Natural killer cell (primary cell): ENCODE data around the gene P2RX4. TPM values are rescaled to one million over a fixed set of nuclear protein-coding genes. Genes with fewer than 3 reads are reported as not detected.

Experiments
- ATAC-seq, 3 donors: fragments of 150-1000 bp in 2 of 3; fragments of 200-7000 bp in 1 of 3; cut with Tn5 transposase; 1 replicate in 1 of 3; 2 replicates in 2 of 3; pipeline ENCODE4 v1.10.0; 2021; ENCODE audit warnings: mild to moderate bottlenecking in 2 of 3, moderate library complexity in 2 of 3
- DNase-seq, 2 donors: peaks; one replicate each; pipeline versions ENCODE4 v3.0.0 to v3.0.0-alpha.2; 2013 to 2021; ENCODE audit warnings: mixed read lengths in 1 of 2
- H3K27ac ChIP-seq: one replicate; pipeline ENCODE4 v1.5.1; 2013; ENCODE audit warnings: mild to moderate bottlenecking, low read length
- H3K27me3 ChIP-seq: one replicate; pipeline ENCODE4 v1.6.1; 2013; ENCODE audit warnings: low read length; ENCODE audit not compliant: control insufficient read depth, insufficient read depth
- H3K36me3 ChIP-seq: one replicate; pipeline ENCODE4 v1.6.1; 2013; ENCODE audit warnings: low read length; ENCODE audit not compliant: control insufficient read depth, insufficient read depth
- H3K4me1 ChIP-seq: one replicate; pipeline ENCODE4 v1.6.1; 2013; ENCODE audit warnings: low read length; ENCODE audit not compliant: control insufficient read depth, insufficient read depth
- H3K4me3 ChIP-seq: one replicate; pipeline ENCODE4 v1.5.1; 2013; ENCODE audit warnings: low read length
- H3K9me3 ChIP-seq: one replicate; pipeline ENCODE4 v1.6.1; 2013; ENCODE audit warnings: low read length; ENCODE audit not compliant: control insufficient read depth, insufficient read depth
- H3K27ac Mint-ChIP-seq, 2 donors: one replicate each; pipeline ENCODE4 v1.8.0; 2022; ENCODE audit warnings: mild to moderate bottlenecking in 2 of 2, mixed read lengths in 2 of 2, moderate library complexity in 1 of 2
- H3K27me3 Mint-ChIP-seq, 2 donors: one replicate each; pipeline ENCODE4 v1.8.0; 2022; ENCODE audit warnings: low read depth in 2 of 2, mixed read lengths in 2 of 2
- H3K36me3 Mint-ChIP-seq: one replicate; pipeline ENCODE4 v1.8.0; 2022; ENCODE audit warnings: mixed read lengths
- H3K4me1 Mint-ChIP-seq, 2 donors: one replicate each; pipeline ENCODE4 v1.8.0; 2022; ENCODE audit warnings: mixed read lengths in 2 of 2
- H3K4me3 Mint-ChIP-seq: one replicate; pipeline ENCODE4 v1.8.0; 2022; ENCODE audit warnings: mild to moderate bottlenecking, moderate library complexity, mixed read lengths
- H3K9me3 Mint-ChIP-seq, 2 donors: one replicate each; pipeline ENCODE4 v1.8.0; 2022; ENCODE audit warnings: mixed read lengths in 2 of 2
- WGBS: methylation state at CpG from one replicate; pipeline ENCODE4 v1.1.7; 2013; ENCODE audit warnings: missing lambda C conversion rate; ENCODE audit not compliant: insufficient coverage; 5-methylcytosine and 5-hydroxymethylcytosine counted together
- intact Hi-C: fragments of 100-400 bp; cut with micrococcal nuclease; formaldehyde crosslinking; loops from one replicate; pipeline ENCODE4 v1.14.2; 2022
- total RNA-seq, 4 donors: library from RNA; stranded (reverse); fragments of 120-200 nt in 1 of 4; gene quantifications; one replicate each; pipeline versions ENCODE4 v1.2.3 to v1.2.4, GENCODE V29; 2013 to 2022
- TF ChIP-seq, protein P1 (sequence below): fragments of 200-600 bp; IDR thresholded peaks from one replicate; pipeline ENCODE4 v1.8.0; 2022; ENCODE audit warnings: antibody characterized with exemption

The P2RX4 gene
- total RNA-seq, 3 donors from 2014 or later (not counting 1 experiment from before 2014, with no cell fraction given): 34.8 to 39.3 (median 38.2) TPM

DNA sequence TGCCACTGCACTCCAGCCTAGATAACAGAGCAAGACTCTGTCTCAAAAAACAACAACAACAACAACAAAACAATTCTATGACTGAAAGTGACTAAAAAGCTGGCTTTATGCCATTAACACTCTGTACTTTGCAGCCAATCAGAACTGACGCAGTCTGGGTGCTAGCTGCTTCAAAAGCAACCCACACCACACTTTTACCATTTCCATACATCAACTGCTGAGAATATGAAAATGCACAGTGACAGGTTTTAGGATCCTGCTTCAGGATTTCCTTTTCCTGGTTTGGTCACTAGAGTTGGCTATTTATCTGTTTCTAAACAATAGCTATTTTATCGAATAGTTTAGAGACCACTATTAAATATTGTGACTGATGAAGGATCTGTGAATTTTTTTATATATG is 23.1 kb upstream of the P2RX4 start:
- intact Hi-C loops: no loop called here
- Mint-ChIP-seq H3K4me1 (no peaks in the 10 kb centered on the region), H3K4me3 (no peak overlapping the region), H3K27ac (no peak overlapping the region), H3K27me3 (no peaks in the 10 kb centered on the region), H3K36me3 (no peaks in the 10 kb centered on the region), H3K9me3 (no peaks in the 10 kb centered on the region)
- Histone ChIP-seq H3K36me3 (peaks cover 9% of the 10 kb centered on the region), H3K27me3 (no peaks in the 10 kb centered on the region), H3K4me3 (no peak overlapping the region), H3K9me3 (no peaks in the 10 kb centered on the region), H3K4me1 (no peaks in the 10 kb centered on the region), H3K27ac (no peak overlapping the region)
- TF ChIP-seq, protein P1, sequence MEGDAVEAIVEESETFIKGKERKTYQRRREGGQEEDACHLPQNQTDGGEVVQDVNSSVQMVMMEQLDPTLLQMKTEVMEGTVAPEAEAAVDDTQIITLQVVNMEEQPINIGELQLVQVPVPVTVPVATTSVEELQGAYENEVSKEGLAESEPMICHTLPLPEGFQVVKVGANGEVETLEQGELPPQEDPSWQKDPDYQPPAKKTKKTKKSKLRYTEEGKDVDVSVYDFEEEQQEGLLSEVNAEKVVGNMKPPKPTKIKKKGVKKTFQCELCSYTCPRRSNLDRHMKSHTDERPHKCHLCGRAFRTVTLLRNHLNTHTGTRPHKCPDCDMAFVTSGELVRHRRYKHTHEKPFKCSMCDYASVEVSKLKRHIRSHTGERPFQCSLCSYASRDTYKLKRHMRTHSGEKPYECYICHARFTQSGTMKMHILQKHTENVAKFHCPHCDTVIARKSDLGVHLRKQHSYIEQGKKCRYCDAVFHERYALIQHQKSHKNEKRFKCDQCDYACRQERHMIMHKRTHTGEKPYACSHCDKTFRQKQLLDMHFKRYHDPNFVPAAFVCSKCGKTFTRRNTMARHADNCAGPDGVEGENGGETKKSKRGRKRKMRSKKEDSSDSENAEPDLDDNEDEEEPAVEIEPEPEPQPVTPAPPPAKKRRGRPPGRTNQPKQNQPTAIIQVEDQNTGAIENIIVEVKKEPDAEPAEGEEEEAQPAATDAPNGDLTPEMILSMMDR: no peak
- WGBS: 95% methylated on average over 1 of the region's 2 CpGs
- ATAC-seq: no peak
- DNase-seq: no peak

DNA sequence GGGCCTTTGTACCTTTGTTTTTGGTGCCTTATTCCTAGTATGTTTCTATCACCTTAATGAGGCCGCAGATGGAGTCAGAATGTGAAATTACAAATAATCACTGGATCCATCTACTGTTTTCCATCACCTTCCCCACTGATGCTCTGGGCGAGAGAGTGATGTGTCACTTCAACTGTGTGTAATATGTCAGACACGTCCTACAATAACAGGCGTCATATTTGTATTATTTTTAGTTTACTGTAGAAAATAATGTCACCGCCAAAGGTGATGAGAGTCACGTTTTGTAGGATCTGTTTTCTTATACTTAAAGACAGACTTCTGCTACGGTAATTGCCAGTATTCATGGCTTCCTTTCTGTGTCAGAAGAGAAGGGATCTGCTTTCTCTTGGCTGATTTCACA is 22.4 kb upstream of the P2RX4 start:
- Histone ChIP-seq H3K4me1 (no peaks in the 10 kb centered on the region), H3K27ac (no peak overlapping the region), H3K4me3 (no peak overlapping the region), H3K36me3 (peaks cover 2% of the 10 kb centered on the region), H3K27me3 (no peaks in the 10 kb centered on the region), H3K9me3 (no peaks in the 10 kb centered on the region)
- TF ChIP-seq, protein P1: no peak
- 95% methylated on average over 7 of the region's 7 CpGs for WGBS
- Mint-ChIP-seq H3K9me3 (no peaks in the 10 kb centered on the region), H3K27ac (no peak overlapping the region), H3K4me3 (no peak overlapping the region), H3K4me1 (no peaks in the 10 kb centered on the region), H3K27me3 (no peaks in the 10 kb centered on the region), H3K36me3 (no peaks in the 10 kb centered on the region)
- intact Hi-C loops: no loop called here
- DNase-seq (no peak), ATAC-seq (no peak)

DNA sequence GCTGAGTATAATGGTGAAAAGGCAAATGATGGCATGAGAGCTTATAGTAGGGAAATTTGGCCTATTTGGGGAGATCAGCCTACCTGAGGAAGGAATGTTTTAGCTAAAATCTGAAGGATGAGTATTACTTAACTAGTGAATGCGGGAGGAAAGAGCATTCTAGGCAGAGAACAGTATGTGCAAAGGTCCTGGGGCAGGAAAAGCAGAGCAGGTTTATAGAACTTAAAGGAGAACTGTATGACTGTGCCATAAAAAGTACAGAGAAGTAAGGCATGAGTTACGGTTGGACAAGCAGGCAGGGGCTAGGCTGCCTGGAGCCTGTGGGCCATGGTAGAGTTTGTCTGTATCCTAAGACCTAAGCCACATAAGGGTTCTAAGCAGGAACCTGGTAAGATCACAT is 21.7 kb upstream of the P2RX4 start:
- no peak overlapping the region for H3K4me3 Mint-ChIP-seq
- Histone ChIP-seq H3K27me3 (no peaks in the 10 kb centered on the region), H3K9me3 (no peaks in the 10 kb centered on the region), H3K4me3 (no peak overlapping the region), H3K36me3 (peaks cover 2% of the 10 kb centered on the region), H3K27ac (no peak overlapping the region), H3K4me1 (no peaks in the 10 kb centered on the region)
- H3K36me3 Mint-ChIP-seq: no peaks in the 10 kb centered on the region
- TF ChIP-seq, protein P1: no peak
- WGBS: 97% methylated on average over 2 of the region's 2 CpGs
- no peak overlapping the region for H3K27ac Mint-ChIP-seq
- no peaks in the 10 kb centered on the region for H3K9me3 Mint-ChIP-seq
- DNase-seq (no peak), ATAC-seq (no peak)
- intact Hi-C loops: no loop called here
- H3K27me3 Mint-ChIP-seq: no peaks in the 10 kb centered on the region
- H3K4me1 Mint-ChIP-seq: no peaks in the 10 kb centered on the region

DNA sequence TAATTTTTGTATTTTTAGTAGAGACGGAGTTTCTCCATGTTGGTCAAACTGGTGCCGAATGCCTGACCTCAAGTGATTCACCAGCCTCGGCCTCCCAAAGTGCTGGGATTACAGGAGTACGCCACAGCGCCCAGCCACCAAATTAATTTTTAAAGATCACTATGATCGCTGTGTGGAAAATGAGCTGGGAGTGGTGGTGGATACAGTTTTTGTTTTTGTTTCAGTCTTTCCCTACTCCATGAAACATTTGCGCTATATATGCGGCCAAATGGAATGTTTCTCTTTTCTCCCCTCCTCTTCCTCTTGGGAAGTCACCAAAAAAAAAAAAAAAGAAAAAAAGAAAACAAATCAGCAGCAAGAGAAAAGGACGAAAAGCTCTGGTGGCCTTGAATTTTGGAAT is 20.8 kb upstream of the P2RX4 start:
- Histone ChIP-seq H3K36me3 (peaks cover 2% of the 10 kb centered on the region), H3K4me1 (no peaks in the 10 kb centered on the region), H3K9me3 (no peaks in the 10 kb centered on the region), H3K27ac (no peak overlapping the region), H3K4me3 (no peak overlapping the region), H3K27me3 (no peaks in the 10 kb centered on the region)
- Mint-ChIP-seq H3K27ac (no peak overlapping the region), H3K27me3 (no peaks in the 10 kb centered on the region), H3K4me3 (no peak overlapping the region), H3K4me1 (no peaks in the 10 kb centered on the region), H3K36me3 (no peaks in the 10 kb centered on the region), H3K9me3 (no peaks in the 10 kb centered on the region)
- 92% methylated on average over 8 of the region's 9 CpGs for WGBS
- no peak for ATAC-seq
- intact Hi-C loops: no loop called here
- TF ChIP-seq, protein P1: no peak
- DNase-seq: no peak
